HG03159 (cell line): ENCODE data around the gene DOCK3.
"Not testable (repeated sequence)": the region's sequence is repeated elsewhere in the genome, so short reads cannot be mapped to it uniquely, and the experiment has no call there.

Experiments
- ATAC-seq: cut with Tn5 transposase; IDR thresholded peaks from one replicate; pipeline ENCODE4 v1.9.1; 2021; ENCODE audit warnings: mild to moderate bottlenecking, moderate library complexity; ENCODE audit not compliant: unreplicated experiment

DOCK3 gene

DNA sequence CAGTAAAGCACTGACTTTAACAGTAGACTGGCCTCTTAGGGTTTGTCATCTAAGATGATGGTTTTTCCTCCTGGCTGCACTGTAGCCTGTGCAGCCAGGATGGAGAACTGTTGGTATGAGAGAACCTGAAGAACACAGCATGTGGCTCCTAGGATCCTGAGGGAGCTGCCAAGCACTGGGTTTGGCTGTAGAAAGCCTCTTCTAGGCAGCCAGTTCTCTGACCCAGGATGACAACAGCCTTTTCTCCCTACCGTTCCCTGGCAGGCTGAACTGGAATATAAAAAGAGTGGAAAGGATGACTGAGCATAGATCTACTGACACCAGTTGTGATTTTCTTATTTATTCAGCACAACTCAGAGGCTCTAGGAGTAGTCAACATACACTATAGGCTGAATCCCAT, 676.0 kb downstream of the DOCK3 start:
- ATAC-seq: no peak

GRCh38 chr3:51353131-51353530, 678.4 kb downstream of the DOCK3 start:
- no peak for ATAC-seq

DNA sequence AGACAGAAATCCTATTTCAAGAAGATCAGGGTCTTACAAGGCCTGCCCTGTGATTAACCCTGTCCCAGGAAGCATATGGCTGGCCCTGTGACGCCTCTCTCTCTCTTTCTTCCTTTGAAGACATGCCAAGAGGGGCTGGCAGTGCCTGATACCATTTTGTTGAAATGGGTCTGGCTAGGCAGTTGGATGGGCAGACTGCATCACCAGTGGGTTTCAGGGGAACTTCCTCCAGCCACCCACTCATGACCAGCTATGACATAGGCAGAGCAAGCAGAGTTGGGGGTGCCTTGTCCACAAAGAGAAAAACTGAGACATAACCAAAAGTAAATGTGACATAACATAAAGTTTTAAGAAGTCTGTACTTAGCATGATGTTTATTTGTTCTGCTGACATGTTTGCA, 679.0 kb downstream of the DOCK3 start:
- no peak for ATAC-seq

- ATAC-seq: no peak
These were observed 679.4 kb downstream of the DOCK3 start for GRCh38 chr3:51354172-51354571.

GRCh38 chr3:51354731-51355615, 680.2 kb downstream of the DOCK3 start:
- no peak for ATAC-seq

DNA sequence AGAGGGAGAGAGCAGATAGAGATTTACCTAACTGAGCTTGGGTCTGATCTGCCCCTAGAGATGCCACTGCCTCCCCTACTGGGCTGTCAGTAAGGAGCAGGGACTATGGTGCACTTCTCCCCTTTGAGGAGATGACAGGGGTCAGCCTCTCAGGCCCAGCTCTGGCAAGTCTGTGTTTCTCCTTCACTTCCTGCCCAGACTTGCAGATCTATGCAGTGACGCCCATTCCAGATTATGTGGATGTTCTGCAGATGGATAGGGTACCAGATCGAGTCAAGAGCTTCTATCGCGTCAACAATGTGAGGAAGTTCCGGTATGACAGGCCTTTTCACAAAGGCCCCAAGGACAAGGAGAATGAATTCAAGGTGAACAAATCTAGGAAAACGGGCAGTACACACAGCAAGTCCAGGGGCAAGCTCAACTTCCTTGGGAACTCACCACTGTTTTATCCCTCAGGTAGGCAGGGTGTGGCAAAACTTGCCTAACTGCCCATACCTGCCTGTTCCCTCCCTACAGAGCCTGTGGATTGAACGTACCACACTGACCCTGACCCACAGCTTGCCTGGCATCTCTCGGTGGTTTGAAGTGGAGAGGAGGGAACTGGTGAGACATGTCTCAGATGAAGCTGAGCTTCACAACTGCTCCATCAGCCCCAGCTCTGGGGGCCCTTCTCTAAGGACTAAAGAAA, 681.3 kb downstream of the DOCK3 start:
- ATAC-seq: no peak

DNA sequence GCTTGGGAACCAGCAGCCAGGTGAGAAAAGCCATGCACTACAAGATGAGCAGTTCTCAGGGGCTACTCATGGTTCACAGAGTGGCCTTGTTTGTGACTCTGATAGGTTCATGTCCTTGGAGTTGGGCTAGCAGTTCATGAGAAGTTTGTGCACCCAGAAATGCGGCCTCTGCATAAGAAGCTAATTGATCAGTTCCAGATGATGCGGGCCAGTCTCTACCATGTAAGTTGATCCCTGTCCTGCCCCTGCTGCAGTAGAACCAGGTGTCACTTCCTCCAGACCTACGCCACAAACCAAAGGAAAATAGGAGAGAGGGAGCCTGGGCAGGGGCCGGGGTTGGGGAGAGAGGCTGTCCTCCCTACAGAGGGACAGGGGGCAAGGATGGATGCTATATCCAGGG, 683.1 kb downstream of the DOCK3 start:
- no peak for ATAC-seq

DNA sequence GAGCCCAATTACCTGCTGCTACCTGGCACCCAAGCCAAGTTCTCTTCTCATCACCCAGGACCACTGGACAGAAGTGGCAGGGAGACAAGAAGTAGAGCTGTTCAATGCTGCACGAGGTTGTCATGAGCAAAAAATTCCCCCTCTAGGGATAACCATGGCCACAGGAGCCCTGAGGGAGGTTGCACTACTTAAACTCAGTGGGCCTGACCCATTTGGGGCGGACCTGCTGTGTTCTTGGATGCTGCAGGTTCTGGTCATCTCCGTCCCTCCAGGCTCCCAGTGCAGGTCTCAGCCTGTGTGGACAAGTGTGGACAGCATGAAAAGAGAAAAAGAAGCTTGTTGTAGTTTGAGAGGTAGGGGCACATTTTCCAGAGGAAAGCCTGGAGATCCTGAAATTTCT, 684.3 kb downstream of the DOCK3 start:
- ATAC-seq: no peak

DNA sequence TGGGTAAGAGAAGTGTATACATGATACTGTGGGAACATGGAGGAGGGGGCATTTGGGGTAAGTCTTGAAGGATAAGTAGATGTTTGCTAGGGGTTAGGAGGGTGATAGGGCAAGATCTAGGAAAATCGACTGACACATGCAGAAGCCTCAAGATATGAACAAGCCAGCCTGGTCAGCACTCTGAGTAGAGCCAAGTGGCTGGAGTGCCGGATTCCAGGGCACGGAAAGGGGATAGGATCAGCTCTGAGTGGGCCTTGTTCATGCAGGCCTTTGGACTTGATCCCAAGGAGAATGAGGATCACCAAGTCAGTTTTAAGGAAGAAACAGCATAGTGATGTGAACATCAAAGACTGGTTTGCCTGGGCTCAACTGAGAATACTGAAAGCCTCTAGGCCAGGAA, 686.1 kb downstream of the DOCK3 start:
- no peak for ATAC-seq

DNA sequence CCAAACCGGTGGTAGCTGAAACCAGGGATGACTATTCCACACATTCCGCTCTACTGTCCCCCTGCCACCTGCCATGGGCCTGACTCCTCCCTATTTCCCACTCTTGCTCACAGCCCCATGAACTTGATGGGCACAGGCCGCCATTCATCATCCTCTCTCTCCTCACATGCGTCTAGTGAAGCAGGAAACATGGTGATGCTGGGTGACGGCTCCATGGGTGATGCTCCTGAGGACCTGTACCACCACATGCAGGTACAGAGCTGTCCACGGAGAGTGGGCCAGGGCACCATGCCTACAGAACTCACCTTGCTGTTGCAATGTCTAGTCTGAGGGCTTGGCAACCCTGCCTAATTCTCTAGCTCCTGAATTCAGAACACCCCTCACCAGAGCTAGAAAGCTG, 687.0 kb downstream of the DOCK3 start:
- no peak for ATAC-seq

DNA sequence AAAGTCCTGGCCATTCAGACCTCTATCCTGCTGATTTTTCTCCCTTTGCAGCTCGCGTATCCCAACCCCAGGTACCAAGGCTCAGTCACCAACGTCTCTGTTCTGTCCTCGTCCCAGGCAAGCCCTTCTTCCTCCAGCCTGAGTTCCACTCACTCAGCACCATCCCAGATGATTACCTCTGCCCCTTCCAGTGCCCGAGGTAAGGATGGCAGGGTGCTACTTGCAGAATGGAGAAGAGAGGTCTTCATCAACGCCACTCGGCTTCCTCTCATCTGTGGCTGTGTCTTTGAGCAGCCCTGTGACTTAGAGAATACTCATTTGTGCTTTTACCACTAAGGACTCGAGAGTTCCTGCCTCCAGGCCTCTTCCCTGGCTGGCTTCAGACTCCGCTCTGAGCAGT, 687.7 kb downstream of the DOCK3 start:
- no peak for ATAC-seq

DNA sequence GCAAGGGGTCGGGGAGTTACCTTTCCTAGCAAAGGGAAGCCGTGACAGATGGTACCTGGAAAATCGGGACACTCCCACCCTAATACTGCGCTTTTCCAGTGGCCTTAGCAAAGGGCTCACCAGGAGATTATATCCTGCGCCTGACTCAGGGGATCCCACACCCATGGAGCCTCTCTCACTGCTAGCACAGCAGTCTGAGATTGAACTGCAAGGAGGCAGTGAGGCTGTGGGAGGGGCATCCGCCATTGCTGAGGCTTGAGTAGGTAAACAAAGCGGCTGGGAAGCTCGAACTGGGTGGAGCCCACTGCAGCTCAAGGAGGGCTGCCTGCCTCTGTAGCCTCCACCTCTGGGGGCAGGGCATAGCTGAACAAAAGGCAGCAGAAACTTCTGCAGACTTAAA, 693.5 kb downstream of the DOCK3 start:
- not testable (repeated sequence) for ATAC-seq

DNA sequence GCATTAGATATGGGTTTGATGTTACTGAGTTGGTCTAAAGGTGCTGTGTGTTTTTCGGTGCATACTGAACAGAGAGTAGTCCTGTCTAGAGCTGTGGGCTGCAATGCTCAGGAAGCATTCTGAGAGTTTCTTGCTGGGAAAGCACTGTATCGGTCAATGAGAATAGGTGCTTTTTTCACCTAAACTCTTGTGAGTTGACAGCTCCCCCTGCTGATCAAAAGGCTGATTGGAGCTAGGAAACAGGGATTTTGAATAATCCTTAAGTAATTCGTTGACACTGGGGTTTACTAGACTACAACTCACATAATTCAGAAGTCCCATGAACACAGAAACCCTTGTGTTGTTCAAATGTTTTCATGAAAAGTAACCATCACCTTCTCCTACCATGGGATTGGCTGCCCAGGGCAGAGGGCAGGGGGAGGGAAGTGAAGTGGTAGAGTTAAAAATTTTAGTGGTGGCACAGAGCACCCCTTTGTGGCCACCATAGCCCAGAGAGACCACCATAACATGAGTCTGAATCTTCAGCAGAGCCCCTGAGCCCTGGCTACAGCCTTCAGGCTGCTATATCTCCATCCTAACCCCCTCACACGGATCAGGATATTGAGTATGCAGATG, 697.3 kb downstream of the DOCK3 start:
- ATAC-seq: no peak

DNA sequence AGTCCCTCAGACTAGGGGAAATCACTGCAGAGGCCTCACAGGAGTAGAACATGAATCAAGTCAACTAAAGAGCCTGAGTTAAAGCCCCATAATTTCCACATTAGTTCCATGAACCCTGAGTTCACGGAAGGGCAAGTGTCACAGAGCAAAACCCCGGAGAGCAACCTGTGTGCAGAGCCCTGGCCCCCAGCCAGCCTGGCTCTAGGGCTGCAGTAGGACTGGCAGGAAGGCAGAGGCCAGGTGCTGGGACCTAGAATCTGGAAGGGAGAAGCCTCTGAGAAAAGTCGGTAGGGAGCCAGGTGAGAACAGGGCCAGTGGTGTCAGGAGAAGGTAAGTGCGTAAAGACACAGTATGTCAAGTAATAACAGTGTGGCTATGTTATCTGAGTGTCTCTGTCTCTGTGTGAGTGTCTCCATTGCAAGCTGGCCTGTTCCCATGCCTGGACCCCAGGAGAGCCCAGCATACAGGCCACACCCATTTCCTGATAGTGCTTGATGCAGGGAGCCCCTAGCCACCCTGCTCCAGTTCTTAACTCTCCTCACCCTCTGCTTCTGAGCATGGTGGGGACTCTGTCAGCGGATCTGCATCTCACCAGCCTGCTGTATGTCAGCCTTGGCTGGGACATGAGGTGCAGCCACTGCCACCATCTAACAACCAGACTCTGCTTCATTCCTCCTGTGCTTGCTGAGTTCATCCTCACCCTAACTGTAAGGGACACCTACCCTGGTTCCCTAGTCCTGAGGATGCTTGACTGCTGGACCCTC, 699.1 kb downstream of the DOCK3 start:
- no peak for ATAC-seq

DNA sequence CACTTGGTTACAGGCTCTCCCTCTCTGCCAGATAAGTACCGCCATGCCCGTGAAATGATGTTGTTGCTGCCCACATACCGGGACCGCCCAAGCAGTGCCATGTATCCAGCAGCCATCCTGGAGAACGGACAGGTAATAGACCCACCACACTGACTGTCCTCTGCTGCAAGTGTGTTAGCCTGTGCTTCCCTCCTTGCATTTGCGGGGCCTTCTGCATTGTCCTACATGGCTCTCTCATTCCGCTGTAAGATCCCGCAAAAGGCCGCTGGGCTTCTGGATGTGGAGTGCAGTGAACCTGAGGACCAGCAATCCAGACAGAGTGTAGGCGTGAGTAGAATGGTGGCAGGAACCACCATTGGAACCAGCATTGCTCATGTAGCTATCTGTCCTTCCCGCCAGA, 699.7 kb downstream of the DOCK3 start:
- ATAC-seq: no peak

- ATAC-seq: no peak
These were observed 700.4 kb downstream of the DOCK3 start for GRCh38 chr3:51375136-51375535.

DNA sequence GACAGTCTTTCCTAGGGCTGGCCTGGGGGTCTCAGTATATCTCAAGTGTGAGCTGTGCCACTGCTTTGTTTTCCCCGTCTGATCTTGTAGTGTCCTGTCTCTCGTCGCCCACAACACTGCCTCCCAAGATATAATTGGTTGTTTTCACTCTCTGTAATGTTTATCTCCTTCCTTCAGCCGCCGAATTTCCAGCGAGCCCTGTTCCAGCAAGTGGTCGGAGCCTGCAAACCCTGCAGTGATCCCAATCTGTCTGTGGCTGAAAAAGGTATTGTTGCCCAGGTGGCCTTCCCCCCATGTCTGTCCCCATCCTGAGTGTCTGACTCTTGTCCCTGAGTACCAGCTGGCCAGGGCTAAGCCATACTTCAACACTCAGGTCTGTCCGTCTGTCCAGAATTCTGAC, 700.8 kb downstream of the DOCK3 start:
- no peak for ATAC-seq

- no peak for ATAC-seq
These were observed 703.3 kb downstream of the DOCK3 start for GRCh38 chr3:51378065-51378464.

- ATAC-seq: no peak
These were observed 704.0 kb downstream of the DOCK3 start for GRCh38 chr3:51378726-51379125.

DNA sequence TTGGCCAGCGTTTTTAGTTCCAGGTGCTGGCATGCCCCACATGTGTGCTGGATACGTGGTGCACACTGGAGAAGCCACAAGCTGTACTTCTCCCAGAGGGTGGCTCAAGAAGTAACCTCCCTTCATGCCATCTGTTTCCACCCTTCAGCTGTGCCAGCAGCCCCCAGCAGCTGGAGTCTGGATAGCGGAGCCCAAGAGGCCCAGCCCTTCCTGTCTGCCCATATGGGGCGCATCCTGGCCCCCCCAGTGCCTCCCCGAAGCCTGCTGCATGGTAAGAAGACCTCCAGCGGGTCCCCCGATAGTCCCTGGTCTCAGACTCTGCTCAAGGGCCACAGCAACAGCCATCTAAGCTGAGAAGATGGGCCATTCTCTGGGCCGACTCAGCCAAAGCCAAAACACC, 704.6 kb downstream of the DOCK3 start:
- ATAC-seq: no peak

GRCh38 chr3:51379746-51380455, 705.2 kb downstream of the DOCK3 start:
- no peak for ATAC-seq
